Large intestine (tissue), 12 donors: ENCODE measurements around the gene PRRT3. TPM values are rescaled to one million over a fixed set of nuclear protein-coding genes. Genes with fewer than 3 reads are reported as not detected.

Experiments
- DNase-seq, 2 donors: peaks; one replicate each; pipeline versions ENCODE4 v3.0.0 to v3.0.0-alpha.2; 2013
- H3K27ac ChIP-seq: one replicate; pipeline ENCODE4 v1.5.1; 2013; ENCODE audit warnings: low read length
- H3K27me3 ChIP-seq: 2 replicates; pipeline ENCODE4 v1.6.1; 2013; ENCODE audit warnings: low read length; ENCODE audit not compliant: control insufficient read depth, insufficient read depth
- H3K36me3 ChIP-seq: 2 replicates; pipeline ENCODE4 v1.6.1; 2013; ENCODE audit warnings: low read length; ENCODE audit not compliant: control insufficient read depth, insufficient read depth
- H3K4me1 ChIP-seq: one replicate; pipeline ENCODE4 v1.6.1; 2013; ENCODE audit warnings: low read length; ENCODE audit not compliant: control insufficient read depth, insufficient read depth
- H3K4me3 ChIP-seq: one replicate; pipeline ENCODE4 v1.5.1; 2013; ENCODE audit warnings: low read length
- H3K9me3 ChIP-seq: one replicate; pipeline ENCODE4 v1.6.1; 2013; ENCODE audit warnings: mild to moderate bottlenecking, low read depth, low read length, moderate library complexity; ENCODE audit not compliant: control insufficient read depth
- WGBS: methylation state at CpG from one replicate; pipeline ENCODE4 v1.1.5; 2013; ENCODE audit warnings: low lambda C conversion rate; ENCODE audit not compliant: insufficient coverage; 5-methylcytosine and 5-hydroxymethylcytosine counted together
- long read RNA-seq, 11 donors: transcript quantifications; one replicate each; lab custom pipeline, GENCODE V29; 2026
- polyA plus RNA-seq: library from polyadenylated mRNA; unstranded; fragments of 120-200 nt; gene quantifications from one replicate; pipeline ENCODE4 v1.2.1, GENCODE V29; 2013

The PRRT3 gene
- polyA plus RNA-seq: 1.8 TPM
- long read RNA-seq, donor 1, partial matches to known transcripts: 0 of 1 reads
- long read RNA-seq, donor 1, other reads (novel, unspliced or antisense): 0 of 1 reads
- long read RNA-seq, donor 2: 0 reads
- long read RNA-seq, donor 3: 0 reads
- long read RNA-seq, donor 4: 0 reads
- long read RNA-seq, donor 5: 0 reads
- long read RNA-seq, donor 6: 0 reads
- long read RNA-seq, donor 7: 0 reads
- long read RNA-seq, donor 8, partial matches to known transcripts: 7 of 7 reads
- long read RNA-seq, donor 8, other reads (novel, unspliced or antisense): 0 of 7 reads
- long read RNA-seq, donor 9: 0 reads
- long read RNA-seq, donor 10: 0 reads
- long read RNA-seq, donor 11: 0 reads

GRCh38 chr3:9951962-9952805 is at the start of gene PRRT3:
PRRT3 (minus strand) TSS chr3:9952408; CDS start chr3:9950115, 2,293 bp downstream.
- Histone ChIP-seq H3K27ac (no peak within 1 kb of the TSS), H3K27me3 (peaks cover 5% of the 10 kb centered on the region), H3K4me1 (no peaks in the 10 kb centered on the region), H3K9me3 (peaks cover 6% of the 10 kb centered on the region), H3K4me3 (peak within 1 kb of the TSS; percentile 33), H3K36me3 (peaks cover 6% of the 10 kb centered on the region)
- peak; percentile 19 to 33 for DNase-seq
- WGBS: 60% methylated on average over 1 of the region's 52 CpGs

DNA sequence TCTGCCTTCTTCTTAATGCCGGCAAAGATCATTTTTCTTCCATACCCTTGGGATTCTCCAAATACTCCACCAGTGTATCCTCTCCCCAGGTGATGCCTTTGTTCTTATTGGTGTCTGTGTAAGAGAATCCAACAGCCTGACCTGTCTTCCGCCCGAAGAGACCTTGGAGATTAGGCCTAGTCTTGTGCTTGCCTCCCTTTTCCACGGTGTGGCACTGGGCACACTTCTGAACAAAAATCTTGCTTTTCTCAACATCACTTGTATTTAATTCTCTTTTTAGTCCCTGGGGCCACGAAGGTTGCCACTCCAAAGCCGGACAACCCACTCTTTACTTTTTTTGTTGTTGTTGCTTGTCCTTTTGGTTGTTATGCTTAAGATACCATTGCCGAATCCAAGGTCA is 48.5 kb upstream of the PRRT3 start:
- no peak overlapping the region for H3K27ac ChIP-seq
- DNase-seq: no peak
- H3K4me1 ChIP-seq: no peaks in the 10 kb centered on the region
- H3K36me3 ChIP-seq: peaks cover 9% of the 10 kb centered on the region
- no peaks in the 10 kb centered on the region for H3K9me3 ChIP-seq
- WGBS: 100% methylated on average over 1 of the region's 7 CpGs
- no peaks in the 10 kb centered on the region for H3K27me3 ChIP-seq
- no peak overlapping the region for H3K4me3 ChIP-seq

DNA sequence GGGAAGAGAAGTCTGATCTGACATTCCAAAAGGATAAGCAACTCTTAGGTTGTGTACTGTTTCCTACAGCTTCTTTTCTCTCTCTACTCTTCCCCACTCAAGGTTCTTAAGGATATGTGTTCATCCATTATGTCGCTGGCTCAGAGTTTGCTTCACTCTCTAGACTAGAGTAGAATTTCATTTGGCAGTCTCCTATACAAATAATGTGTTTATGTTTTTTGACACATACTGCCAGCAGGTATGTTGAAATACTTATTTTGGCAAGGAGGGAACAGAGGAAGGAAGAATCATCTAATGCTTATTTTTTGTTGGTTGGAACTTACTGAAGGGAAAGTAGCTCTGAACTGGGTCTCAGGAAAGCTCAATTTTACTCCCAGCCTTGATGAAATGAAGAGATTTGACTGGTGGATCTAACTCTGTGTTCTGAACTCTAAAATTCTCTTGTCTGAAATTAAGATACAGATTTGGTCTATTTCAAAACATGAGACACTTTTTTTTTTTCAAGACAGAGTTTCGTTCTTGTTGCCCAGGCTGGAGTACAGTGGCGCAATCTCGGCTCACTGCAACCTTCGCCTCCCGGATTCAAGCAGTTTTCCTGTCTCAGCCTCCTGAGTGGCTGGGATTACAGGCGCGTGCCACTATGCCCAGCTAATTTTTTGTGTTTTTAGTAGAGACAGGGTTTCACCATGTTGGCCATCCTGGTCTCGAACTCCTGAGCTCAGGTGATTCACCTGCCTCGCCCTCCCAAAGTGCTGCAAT is 42.1 kb upstream of the PRRT3 start:
- 100% methylated on average over 1 of the region's 10 CpGs for WGBS
- Histone ChIP-seq H3K4me3 (no peak overlapping the region), H3K27me3 (no peaks in the 10 kb centered on the region), H3K27ac (no peak overlapping the region), H3K9me3 (no peaks in the 10 kb centered on the region), H3K4me1 (no peaks in the 10 kb centered on the region), H3K36me3 (peaks cover 4% of the 10 kb centered on the region)
- no peak for DNase-seq

- no peaks in the 10 kb centered on the region for H3K9me3 ChIP-seq
- H3K27ac ChIP-seq: no peak overlapping the region
- H3K4me3 ChIP-seq: peak overlapping the region; percentile 78
- no peak for DNase-seq
- H3K36me3 ChIP-seq: peaks cover 11% of the 10 kb centered on the region
- peaks cover 8% of the 10 kb centered on the region for H3K4me1 ChIP-seq
- no peaks in the 10 kb centered on the region for H3K27me3 ChIP-seq
- WGBS: no CpG with 5 or more reads among the region's 17 CpGs
These were observed 34.1 kb upstream of the PRRT3 start for GRCh38 chr3:9986230-9986725.

DNA sequence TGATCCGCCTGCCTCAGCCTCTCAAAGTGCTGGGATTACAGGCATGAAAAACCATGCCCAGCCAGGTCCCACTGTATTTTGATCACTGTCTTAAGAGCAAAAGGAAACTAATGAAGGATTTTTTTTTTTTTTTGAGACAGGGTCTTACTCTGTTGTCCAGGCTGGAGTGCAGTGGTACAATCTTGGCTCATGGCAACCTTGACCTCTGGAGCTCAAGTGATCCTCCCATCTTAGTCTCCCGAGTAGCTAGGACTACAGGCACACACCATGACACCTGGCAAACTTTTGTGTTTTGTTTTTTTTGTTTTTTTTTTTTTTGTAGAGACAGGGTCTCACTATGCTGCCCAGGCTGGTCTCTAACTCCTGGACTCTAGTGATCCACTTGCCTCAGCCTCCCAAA is 28.0 kb upstream of the PRRT3 start:
- peaks cover 35% of the 10 kb centered on the region for H3K36me3 ChIP-seq
- no peak overlapping the region for H3K27ac ChIP-seq
- peaks cover under 1% of the 10 kb centered on the region for H3K4me1 ChIP-seq
- H3K9me3 ChIP-seq: no peaks in the 10 kb centered on the region
- DNase-seq: no peak
- H3K27me3 ChIP-seq: no peaks in the 10 kb centered on the region
- no peak overlapping the region for H3K4me3 ChIP-seq
- WGBS: no CpG with 5 or more reads among the region's 2 CpGs

GRCh38 chr3:9978710-9979305 is 26.6 kb upstream of the PRRT3 start:
- no peaks in the 10 kb centered on the region for H3K9me3 ChIP-seq
- no peak overlapping the region for H3K4me3 ChIP-seq
- no peaks in the 10 kb centered on the region for H3K27me3 ChIP-seq
- no peaks in the 10 kb centered on the region for H3K4me1 ChIP-seq
- no CpG with 5 or more reads among the region's 8 CpGs for WGBS
- DNase-seq: no peak
- no peak overlapping the region for H3K27ac ChIP-seq
- H3K36me3 ChIP-seq: peaks cover 45% of the 10 kb centered on the region

DNA sequence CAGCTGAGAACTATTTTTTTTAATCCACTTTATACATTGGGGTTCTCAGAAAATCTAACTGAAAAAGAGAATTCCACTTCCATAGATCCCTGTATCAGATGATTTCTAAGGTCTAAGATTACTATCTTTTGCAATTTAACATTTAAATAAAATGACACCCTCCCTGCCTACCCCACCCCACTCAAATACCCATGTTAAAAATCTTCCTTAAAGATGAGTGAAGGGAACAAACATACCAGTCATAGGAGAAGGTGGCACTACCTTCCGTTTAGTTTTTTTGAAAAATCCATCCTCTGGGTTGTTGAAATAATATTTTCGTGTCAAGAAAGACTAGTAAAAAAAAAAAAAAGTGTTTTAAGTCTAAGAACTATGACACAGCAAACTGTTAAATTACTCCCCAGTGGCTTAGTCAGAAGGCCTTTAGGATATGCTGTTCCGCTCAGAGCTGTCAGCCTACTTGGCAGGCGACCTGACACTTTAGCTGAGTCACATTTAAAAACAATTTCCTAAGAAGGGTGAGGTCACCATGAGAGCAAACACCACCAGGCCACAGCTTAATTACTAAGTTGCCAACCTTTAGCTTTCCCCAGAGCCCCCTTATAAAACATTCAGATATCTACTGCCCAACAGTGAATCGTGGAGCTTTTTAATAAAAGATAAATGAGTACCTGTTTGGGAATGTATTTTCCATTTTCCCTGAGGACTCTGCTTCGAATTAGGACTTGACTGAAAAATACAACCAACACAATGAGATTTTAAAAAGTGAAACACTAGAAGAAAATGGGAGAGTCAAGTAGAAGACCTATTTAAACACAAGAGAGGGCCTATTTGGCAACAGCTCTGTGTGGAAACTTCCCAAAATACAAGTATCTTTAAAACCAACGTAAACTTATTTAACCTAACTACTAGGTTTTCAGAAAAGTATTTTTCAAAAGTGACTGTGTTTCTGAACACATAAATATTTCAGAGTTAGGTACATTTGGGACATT is 24.8 kb upstream of the PRRT3 start:
- Histone ChIP-seq H3K27me3 (no peaks in the 10 kb centered on the region), H3K4me1 (no peaks in the 10 kb centered on the region), H3K27ac (no peak overlapping the region), H3K36me3 (peaks cover 49% of the 10 kb centered on the region), H3K9me3 (no peaks in the 10 kb centered on the region), H3K4me3 (no peak overlapping the region)
- WGBS: 90% methylated on average over 2 of the region's 7 CpGs
- peak in 1 of 2 donors; percentile 12 for DNase-seq

DNA sequence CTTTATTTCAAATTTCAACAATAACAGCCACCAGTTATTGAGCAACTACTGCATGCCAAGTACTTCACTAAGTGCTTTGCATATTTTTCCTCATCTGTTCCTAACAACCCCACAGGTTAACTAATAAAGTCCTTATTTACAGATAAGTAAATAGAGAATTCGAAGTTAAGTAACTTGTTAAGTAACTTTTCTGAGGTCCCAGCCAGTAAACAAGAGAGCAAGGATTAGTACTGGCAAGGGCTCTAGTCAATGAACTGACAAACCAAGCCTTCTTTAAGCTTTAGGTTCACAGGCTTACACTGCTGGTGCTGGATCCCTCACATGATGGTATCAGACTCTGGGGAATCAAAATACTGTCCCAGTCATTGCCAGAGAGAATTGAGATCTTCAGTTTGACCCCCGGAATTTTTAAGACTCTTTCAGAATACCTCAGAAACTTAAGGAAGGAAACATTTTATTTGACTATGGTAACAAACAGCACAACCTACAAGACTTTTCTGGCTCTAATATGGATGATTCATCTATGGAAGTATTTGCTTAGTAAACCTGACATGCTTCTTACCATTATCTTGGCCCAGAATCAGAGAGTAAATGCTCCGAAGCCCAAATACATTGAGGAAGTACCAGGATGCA is 17.9 kb upstream of the PRRT3 start:
- WGBS: 100% methylated on average over 1 of the region's 3 CpGs
- no peaks in the 10 kb centered on the region for H3K9me3 ChIP-seq
- no peak overlapping the region for H3K4me3 ChIP-seq
- no peak for DNase-seq
- H3K36me3 ChIP-seq: peaks cover 59% of the 10 kb centered on the region
- no peaks in the 10 kb centered on the region for H3K4me1 ChIP-seq
- H3K27me3 ChIP-seq: no peaks in the 10 kb centered on the region
- H3K27ac ChIP-seq: no peak overlapping the region

DNA sequence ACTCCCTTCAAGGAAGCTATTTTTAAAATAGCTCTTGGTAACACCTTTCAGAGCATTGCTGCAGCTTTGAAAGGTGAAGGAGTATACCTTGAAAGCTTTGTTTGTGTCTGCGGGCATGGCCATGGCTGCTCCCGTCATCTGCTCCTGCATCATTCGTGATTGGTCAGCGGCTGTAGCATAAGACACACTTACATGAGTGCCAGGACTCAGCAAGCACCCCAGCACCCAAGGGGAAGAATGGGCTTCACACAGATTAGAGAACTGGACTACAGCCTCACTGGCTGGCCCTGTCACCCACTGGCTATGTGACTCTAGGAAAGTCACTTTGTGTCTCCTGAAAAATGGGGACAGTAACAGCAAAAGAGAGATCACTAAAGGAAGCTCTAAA is 17.4 kb upstream of the PRRT3 start:
- no CpG with 5 or more reads among the region's 4 CpGs for WGBS
- no peak for DNase-seq
- Histone ChIP-seq H3K9me3 (no peaks in the 10 kb centered on the region), H3K27me3 (no peaks in the 10 kb centered on the region), H3K4me1 (no peaks in the 10 kb centered on the region), H3K27ac (no peak overlapping the region), H3K4me3 (no peak overlapping the region), H3K36me3 (peaks cover 59% of the 10 kb centered on the region)
